Activated naive CD4-positive, alpha-beta T cell treated with anti-CD3 and anti-CD28 coated beads, Interleukin-2, amount 50 U/mL, for 16 hours (primary cell): ENCODE data around the gene OVOL1.

ENCODE experiments used
- DNase-seq: peaks from one replicate; pipeline ENCODE4 v3.0.0-alpha.2; 2020

Gene OVOL1

GRCh38 chr11:65793144-65793581, 6.3 kb downstream of the OVOL1 start:
- no peak for DNase-seq

DNA sequence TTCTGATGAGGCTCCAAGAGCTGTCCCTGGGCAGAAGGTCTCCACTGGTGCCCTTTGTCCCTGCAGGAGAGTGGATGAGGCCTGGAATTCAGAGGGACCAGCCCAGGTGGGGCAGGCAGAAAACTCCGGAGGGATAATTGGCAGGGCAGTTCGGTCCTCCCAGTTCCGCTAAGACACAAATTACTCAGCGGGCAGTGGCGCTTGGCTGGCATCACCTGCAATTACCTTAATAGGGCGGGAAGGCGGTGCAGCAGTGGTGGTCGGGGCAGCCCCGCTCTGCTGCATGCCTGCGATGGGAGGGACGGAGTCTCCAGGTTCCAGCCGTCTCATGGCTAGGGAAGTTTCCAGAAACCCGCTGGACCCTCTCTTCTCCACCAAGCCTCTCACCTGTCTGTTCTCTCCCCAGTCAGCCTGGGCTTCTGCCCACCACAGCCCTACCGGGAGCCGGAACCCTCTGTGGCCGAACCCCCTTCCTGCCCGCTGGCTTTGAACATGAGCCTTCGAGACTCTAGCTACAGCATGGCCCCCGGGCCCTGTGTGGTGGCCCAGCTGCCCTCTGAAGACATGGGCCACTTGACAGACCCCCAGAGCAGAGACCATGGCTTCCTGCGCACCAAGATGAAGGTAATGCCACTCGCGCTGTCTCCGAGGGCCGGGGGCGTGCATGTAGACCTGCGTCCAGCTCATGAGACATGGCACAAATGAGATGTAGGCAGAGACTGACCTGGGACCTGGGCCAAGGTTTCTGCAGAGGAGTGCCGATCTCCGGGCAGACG, 7.0 kb downstream of the OVOL1 start:
- DNase-seq, result no peak

DNA sequence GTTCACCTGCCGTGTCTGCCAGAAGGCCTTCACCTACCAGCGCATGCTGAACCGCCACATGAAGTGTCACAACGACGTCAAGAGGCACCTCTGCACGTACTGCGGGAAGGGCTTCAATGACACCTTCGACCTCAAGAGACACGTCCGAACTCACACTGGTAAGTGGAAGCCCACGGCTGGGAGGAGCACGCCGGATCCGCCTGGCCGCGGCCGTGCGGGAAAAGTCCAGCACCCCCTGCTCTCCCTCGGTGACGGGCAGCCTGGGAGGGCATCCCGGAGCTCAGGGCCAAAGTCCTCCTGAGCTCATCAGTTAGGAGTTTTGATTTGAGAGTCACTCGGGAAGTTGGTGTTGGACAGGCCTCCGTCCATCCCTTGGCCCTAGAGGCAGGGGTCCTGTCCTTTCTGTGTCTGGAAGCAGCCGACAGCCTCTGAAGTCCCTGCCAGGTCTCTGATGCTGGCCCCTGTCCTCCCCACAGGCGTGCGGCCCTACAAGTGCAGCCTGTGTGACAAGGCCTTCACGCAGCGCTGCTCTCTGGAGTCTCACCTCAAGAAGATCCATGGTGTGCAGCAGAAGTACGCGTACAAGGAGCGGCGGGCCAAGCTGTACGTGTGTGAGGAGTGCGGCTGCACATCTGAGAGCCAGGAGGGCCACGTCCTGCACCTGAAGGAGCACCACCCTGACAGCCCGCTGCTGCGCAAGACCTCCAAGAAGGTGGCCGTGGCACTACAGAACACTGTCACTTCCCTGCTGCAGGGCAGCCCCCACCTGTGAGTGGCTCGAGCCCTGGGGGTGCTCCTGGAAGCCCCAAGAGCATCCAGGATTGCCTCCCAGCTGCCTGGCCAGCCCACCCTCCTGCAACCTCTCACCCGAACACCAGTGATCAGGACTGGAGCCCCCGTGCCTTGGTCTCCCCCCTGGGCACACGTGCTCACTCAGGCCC, 8.0 kb downstream of the OVOL1 start:
- no peak for DNase-seq

DNA sequence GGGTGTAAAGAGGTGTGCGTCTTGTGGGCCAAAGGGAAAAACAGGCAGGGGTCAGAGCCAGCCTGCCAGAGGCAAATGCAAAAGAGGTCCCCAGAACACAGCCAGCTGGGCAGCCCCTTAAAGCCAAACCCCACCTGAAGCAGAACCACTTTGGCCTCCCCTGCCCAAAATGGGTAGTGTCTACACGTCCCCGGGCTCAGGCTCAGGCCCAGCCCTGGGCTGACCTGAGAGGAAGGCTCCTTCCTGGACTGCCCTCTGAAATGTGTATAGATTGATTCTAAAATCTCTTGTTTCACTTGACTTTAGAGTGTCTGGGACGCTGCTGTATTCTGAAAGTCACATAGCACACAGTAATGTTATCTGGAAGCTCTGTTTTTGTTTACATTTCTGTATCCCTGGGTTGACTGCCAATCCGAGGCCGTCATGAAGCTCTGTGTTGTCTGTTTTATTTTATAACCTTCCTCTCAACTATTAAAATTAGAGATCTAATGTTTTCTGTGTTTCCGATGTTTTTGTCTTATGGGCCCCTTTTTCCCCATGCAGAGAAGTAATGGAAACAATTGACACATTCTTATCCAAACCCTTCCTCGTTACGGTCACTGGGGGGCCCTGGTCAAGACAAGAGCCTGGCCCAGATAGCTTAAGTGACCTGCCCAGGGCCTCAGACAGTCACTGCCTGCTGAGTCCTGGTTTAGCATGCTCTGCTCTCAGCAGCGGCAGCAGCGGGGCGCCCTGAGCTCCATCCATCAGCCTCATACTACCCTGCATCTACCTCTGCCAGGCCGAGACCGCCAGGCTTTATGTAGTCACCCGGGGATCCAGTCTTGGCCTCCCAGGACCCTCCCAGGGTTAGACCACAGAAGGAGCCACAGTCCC, 10.1 kb downstream of the OVOL1 start:
- no peak for DNase-seq

- DNase-seq, result no peak
Observed at GRCh38 chr11:65797711-65798110, 10.8 kb downstream of the OVOL1 start.

- no peak for DNase-seq
Observed at GRCh38 chr11:65798882-65799281, 12.0 kb downstream of the OVOL1 start.

DNA sequence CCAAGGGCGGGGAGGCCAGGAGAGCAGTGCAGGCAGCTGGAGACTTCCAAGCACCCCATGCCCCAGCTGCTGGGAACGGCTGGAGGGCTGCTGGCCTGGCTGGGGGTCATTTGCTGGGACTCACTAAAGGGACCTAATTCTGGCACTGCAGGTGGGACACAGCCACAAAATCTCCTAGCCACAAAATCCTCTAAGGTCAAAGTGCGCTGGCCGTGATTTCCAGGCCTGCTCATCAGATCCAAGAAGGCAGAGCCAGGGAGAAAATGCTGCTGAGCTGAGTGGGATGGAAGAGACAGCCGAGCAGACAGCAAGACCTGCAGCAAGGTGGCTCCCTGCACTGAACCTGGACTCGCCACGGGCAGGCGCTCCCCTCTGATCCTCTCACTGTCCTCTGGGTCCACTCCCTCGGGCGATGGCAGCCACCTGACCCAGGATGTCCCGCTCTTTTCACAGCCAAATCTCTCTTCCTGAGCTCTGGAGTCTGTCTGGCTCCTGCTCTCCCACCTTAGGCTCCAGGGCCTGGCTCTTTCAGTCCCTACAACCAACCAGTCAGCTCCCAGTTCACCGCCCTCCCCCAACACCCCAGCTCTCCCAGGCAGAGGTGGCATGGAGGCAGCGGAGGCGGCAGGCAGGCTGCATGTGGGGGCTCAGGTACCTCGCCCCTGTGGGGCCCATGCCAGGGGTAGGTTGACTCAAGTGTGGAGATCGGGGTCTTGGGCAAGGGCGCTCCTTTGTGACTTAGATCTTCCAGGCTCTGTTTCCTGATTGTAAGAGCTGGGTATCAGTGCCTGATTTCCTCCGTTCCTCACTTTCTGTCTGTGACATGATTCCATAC, 14.5 kb downstream of the OVOL1 start:
- DNase-seq, result no peak

DNA sequence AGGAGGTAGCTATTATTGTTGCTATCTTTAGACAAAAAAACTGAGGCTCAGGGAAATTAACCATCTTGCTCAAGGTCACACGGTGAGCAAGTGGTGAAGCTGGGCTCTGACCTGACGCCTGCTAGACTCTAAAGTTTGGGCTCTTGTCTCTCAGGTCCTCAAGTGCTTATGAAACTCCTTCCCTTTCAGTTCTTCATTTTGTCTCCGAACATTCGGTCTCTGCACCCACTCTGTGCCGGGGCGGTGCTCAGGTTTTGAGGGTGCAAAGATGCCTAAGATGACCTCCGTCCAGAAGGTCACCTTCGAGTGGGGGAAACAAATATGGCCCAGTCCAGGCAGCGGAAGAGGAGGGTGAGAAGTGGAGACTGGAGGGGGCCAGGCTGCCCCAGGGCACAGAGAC, 16.0 kb downstream of the OVOL1 start:
- no peak for DNase-seq

DNA sequence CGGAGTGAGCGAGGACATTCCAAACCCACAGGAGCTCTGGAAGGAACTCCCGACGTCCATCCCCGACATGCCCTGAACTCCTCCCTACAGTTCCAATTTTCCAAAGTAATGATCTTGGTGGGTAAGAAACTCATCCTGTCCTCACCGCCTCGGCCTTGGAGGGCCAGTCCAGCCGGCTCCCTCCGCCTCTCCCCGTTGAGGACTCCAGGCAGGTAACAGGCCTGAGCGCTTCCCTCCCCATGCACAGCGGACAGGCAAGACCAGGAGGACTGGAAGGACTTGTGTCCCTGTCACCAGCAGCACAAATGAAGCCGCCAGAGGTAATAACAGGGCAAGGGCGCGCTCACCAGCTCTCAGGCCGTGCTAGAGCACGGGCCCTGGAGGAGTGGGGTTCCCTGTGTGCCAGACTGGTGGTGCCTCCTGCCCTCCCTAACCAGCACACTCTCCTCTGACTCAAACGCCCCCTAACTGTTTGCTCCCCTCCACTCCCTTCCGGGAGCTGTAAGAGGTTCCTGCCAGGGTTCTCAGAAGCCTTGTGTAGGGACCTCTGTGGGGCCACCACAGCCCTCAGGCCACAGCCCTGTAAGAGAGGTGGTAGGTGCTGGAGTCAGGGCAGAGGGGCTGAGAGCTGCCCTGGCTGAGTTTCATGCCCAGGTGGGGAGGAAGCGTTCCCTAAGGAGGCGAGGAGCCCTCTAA, 17.1 kb downstream of the OVOL1 start:
- no peak for DNase-seq

DNA sequence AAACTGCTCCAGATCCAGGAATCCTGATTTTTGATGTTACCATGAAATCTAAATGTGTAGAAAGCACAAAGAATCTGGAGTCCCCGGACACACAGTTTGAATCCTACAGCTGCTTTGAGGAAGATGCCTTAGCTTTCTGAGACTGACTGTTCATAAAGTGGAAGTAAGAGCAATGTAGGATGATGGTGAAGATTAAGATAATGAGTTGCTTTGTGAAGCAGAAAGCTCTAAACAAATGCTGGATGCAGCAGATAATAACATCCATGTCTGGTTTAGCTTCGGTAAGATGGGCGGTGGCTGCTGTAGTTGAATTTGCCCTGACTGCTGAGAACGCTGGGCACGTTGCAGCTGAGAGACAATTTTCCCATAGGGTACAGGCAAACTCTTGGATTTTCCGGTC, 20.1 kb downstream of the OVOL1 start:
- DNase-seq, result no peak

GRCh38 chr11:65808744-65809341, 22.0 kb downstream of the OVOL1 start:
- DNase-seq, result no peak

- DNase-seq, result no peak
Observed at GRCh38 chr11:65809496-65809895, 22.6 kb downstream of the OVOL1 start.

GRCh38 chr11:65810046-65810868, 23.4 kb downstream of the OVOL1 start:
- DNase-seq, result no peak

GRCh38 chr11:65811764-65812475, 25.1 kb downstream of the OVOL1 start:
- DNase-seq, result no peak

DNA sequence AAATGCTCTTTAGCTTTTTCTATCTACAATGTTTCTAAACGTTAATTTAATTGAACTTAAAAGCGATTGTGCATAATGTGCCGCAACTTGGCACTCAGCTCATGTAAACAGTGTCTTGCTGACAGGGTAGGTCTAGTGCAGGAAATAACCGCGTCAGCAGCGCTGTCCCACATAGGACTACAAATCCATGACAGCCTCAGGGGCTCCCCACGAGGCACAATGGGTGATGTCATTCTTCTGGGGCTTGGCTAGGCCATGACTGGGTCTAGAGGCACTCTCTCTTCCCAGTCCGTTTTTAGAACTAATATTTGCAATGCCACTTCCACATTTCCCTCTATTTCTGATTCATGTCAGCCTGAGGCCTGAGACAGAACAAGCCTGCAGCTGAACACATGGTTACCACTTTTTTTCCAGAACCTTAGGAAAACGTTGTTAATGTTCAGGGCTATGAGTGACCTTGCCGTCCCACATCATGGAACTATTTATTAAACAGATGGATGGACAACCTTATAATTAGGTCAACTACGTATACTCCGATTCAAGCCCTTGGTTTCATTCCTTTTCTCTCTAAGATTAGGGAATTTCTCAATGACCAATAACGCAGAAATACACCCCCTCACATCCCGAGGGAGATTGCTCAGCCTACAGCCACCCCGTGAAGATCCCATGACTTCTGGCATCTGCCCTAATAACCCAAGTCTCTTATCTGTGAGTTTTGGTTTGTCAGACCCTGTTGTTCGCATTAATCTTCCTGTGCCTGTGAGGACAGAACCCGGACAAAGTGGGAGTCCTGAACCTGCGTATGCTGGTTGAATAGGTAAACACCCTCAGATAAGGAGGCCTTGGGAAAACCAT, 27.5 kb downstream of the OVOL1 start:
- DNase-seq, result no peak

DNA sequence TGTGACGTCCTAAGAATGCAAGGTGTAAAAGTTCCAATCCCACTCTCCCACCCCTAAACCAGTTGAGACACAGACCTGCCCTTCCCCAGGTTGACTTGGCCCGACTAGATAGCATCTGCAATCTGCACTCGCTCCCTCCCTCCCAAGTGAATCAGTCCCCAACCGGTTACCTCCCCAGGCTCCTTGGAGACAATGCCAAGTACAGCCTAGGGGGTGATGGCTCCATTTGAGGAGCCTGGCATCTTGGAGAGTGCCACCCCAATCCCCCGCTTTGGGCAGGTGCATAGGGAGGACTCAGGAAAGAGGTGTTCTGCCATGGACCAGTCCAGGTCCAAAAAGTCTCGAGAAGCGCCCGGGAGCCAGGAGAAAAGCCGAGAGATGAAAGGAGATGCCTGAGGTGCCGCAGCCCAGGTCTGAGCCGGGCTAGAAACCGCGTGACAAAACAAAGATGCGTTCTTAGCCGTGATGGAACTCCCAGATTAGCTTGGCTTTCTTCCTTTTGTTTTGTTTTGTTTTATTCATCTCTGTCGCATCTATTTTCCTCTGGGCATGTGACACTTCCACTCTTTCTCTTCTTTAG, 28.2 kb downstream of the OVOL1 start:
- DNase-seq, result no peak

DNA sequence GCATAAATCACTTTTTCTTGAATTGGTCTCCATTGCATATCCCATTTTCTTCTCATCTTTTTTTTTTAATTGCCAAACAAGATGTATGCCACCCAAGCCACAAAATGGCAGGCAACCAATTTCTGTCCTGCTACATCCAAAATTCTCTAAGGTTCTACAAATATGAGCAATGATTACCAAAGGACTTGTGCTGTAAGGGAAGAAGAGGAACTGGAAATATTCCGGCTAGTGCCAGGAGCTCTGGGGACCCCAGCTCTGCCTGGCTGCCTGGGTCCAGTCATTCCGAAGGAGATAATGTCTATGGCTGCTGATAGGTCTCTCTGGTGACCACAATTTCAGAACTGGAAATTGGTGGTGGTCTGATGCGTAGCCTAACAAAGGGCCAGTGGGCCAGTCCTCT, 29.8 kb downstream of the OVOL1 start:
- no peak for DNase-seq

DNA sequence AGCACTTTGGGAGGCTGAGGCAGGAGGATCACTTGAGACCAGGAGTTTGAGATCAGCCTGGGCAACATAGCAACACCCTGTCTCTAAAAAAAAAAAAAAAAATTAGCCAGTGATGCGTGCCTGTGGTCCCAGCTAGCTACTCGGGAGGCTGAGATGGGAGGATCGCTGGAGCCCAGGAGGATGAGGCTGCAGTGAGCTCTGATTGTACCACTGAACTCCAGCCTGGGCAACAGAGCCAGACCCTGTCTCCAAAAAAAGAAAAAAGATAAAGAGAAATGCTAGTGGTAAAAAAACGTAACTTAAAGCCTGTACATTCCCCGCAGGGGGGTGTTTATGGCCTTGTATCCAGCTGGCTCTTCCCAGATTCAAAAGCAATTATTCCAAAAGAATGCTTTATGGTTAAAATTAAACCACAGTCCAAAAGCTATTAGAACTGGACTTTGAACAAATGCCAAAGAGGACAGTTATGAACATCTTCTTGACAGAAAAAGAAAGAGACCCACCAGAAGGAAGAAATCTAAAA, 30.5 kb downstream of the OVOL1 start:
- DNase-seq, result no peak
